Stomach smooth muscle (tissue), 2 donors: ENCODE results near the gene FAM83C.

Experiments
- H3K27ac ChIP-seq: one replicate; pipeline ENCODE4 v1.7.0; 2013; ENCODE audit warnings: mild to moderate bottlenecking, low read length, inconsistent platforms
- H3K27me3 ChIP-seq, 2 donors: one replicate each; pipeline ENCODE4 v1.7.0; 2013; ENCODE audit warnings: low read length in 2 of 2; ENCODE audit not compliant: insufficient read depth in 2 of 2, control insufficient read depth in 1 of 2
- H3K36me3 ChIP-seq, 2 donors: one replicate each; pipeline ENCODE4 v1.7.0; 2013; ENCODE audit warnings: low read length in 2 of 2; ENCODE audit not compliant: control insufficient read depth in 2 of 2, insufficient read depth in 2 of 2
- H3K4me1 ChIP-seq: one replicate; pipeline ENCODE4 v1.7.0; 2013; ENCODE audit warnings: low read length; ENCODE audit not compliant: control insufficient read depth, insufficient read depth
- H3K4me3 ChIP-seq, 2 donors: one replicate each; pipeline ENCODE4 v1.7.0; 2013; ENCODE audit warnings: low read length in 2 of 2
- H3K9ac ChIP-seq, 2 donors: one replicate each; pipeline ENCODE4 v1.7.0; 2013; ENCODE audit warnings: low read length in 2 of 2, mild to moderate bottlenecking in 1 of 2
- H3K9me3 ChIP-seq, 2 donors: one replicate each; pipeline ENCODE4 v1.7.0; 2013; ENCODE audit warnings: low read length in 2 of 2; ENCODE audit not compliant: control insufficient read depth in 2 of 2
- donor health status: healthy.
- donor health status: Pancreatic carcinoma.

The FAM83C gene

GRCh38 chr20:35305682-35306556, 13.7 kb upstream of the FAM83C start:
- Histone ChIP-seq H3K4me3 (no peak overlapping the region), H3K9ac (no peak overlapping the region), H3K27me3 (no peaks in the 10 kb centered on the region), H3K9me3 (no peaks in the 10 kb centered on the region), H3K27ac (peak overlapping the region; percentile 76), H3K4me1 (peaks cover 45% of the 10 kb centered on the region), H3K36me3 (peaks cover 0 to 12% of the 10 kb centered on the region in 2 donors)

GRCh38 chr20:35304956-35305355, 12.7 kb upstream of the FAM83C start:
- no peak overlapping the region for H3K9ac ChIP-seq
- H3K27ac ChIP-seq = no peak overlapping the region
- no peaks in the 10 kb centered on the region for H3K9me3 ChIP-seq
- H3K4me3 ChIP-seq = no peak overlapping the region
- H3K27me3 ChIP-seq = no peaks in the 10 kb centered on the region
- H3K4me1 ChIP-seq = peaks cover 45% of the 10 kb centered on the region
- peaks cover 0 to 12% of the 10 kb centered on the region in 2 donors for H3K36me3 ChIP-seq

GRCh38 chr20:35303735-35304491, 11.7 kb upstream of the FAM83C start:
- Histone ChIP-seq H3K4me3 (no peak overlapping the region), H3K9me3 (no peaks in the 10 kb centered on the region), H3K4me1 (peaks cover 45% of the 10 kb centered on the region), H3K27ac (no peak overlapping the region), H3K27me3 (no peaks in the 10 kb centered on the region), H3K36me3 (peaks cover 0 to 11% of the 10 kb centered on the region in 2 donors), H3K9ac (peak overlapping the region in 1 of 2 donors; percentile 6)

- Histone ChIP-seq H3K4me1 (peaks cover 40% of the 10 kb centered on the region), H3K36me3 (peaks cover 0 to 10% of the 10 kb centered on the region in 2 donors), H3K27me3 (no peaks in the 10 kb centered on the region), H3K9me3 (no peaks in the 10 kb centered on the region), H3K9ac (peak overlapping the region in 1 of 2 donors; percentile 6), H3K27ac (no peak overlapping the region), H3K4me3 (no peak overlapping the region)
These were observed 11.1 kb upstream of the FAM83C start for GRCh38 chr20:35303382-35303734.

- Histone ChIP-seq H3K9ac (no peak overlapping the region), H3K36me3 (peaks cover 0 to 10% of the 10 kb centered on the region in 2 donors), H3K9me3 (no peaks in the 10 kb centered on the region), H3K27me3 (no peaks in the 10 kb centered on the region), H3K4me3 (no peak overlapping the region), H3K27ac (no peak overlapping the region), H3K4me1 (peaks cover 33% of the 10 kb centered on the region)
These were observed 10.5 kb upstream of the FAM83C start for GRCh38 chr20:35302421-35303335.

GRCh38 chr20:35301426-35301825, 9.2 kb upstream of the FAM83C start:
- Histone ChIP-seq H3K9me3 (no peaks in the 10 kb centered on the region), H3K36me3 (peaks cover 0 to 10% of the 10 kb centered on the region in 2 donors), H3K27ac (no peak overlapping the region), H3K27me3 (no peaks in the 10 kb centered on the region), H3K4me1 (peaks cover 21% of the 10 kb centered on the region), H3K4me3 (no peak overlapping the region), H3K9ac (no peak overlapping the region)

GRCh38 chr20:35300469-35301262, 8.4 kb upstream of the FAM83C start:
- Histone ChIP-seq H3K36me3 (peaks cover 0 to 6% of the 10 kb centered on the region in 2 donors), H3K9me3 (no peaks in the 10 kb centered on the region), H3K27ac (no peak overlapping the region), H3K4me1 (peaks cover 13% of the 10 kb centered on the region), H3K9ac (no peak overlapping the region), H3K4me3 (no peak overlapping the region), H3K27me3 (no peaks in the 10 kb centered on the region)

- Histone ChIP-seq H3K9ac (no peak overlapping the region), H3K4me3 (no peak overlapping the region), H3K27ac (no peak overlapping the region), H3K36me3 (peaks cover 0 to 4% of the 10 kb centered on the region in 2 donors), H3K27me3 (no peaks in the 10 kb centered on the region), H3K9me3 (no peaks in the 10 kb centered on the region), H3K4me1 (peaks cover 10% of the 10 kb centered on the region)
These were observed 7.6 kb upstream of the FAM83C start for GRCh38 chr20:35299780-35300179.

GRCh38 chr20:35298264-35298663, 6.0 kb upstream of the FAM83C start:
- H3K36me3 ChIP-seq = peaks cover 0 to 2% of the 10 kb centered on the region in 2 donors
- peaks cover 4% of the 10 kb centered on the region for H3K4me1 ChIP-seq
- peaks cover 0 to 3% of the 10 kb centered on the region in 2 donors for H3K27me3 ChIP-seq
- H3K9me3 ChIP-seq = no peaks in the 10 kb centered on the region
- no peak overlapping the region for H3K27ac ChIP-seq
- H3K9ac ChIP-seq = peak overlapping the region in 1 of 2 donors; percentile 21
- H3K4me3 ChIP-seq = no peak overlapping the region
